Activated CD8-positive, alpha-beta T cell treated with anti-CD3 and anti-CD28 coated beads for 36 hours (primary cell): ENCODE results near the gene ORC4. TPM values are rescaled to one million over a fixed set of nuclear protein-coding genes. Genes with fewer than 3 reads are reported as not detected.
A peak's percentile ranks its signal among the peaks of the same experiment; 100 is the strongest.

Source experiments
- ATAC-seq: fragments of 200-7000 bp; cut with Tn5 transposase; one replicate; pipeline ENCODE4 v1.10.0; 2021; ENCODE audit warnings: mild to moderate bottlenecking, moderate library complexity
- CTCF ChIA-PET: fragments of 350-600 bp; sonication (Branson Sonifier 250); formaldehyde crosslinking; loops from one replicate; lab custom pipeline; 2021; ENCODE audit warnings: antibody characterized with exemption; lab: Charles Lee
- POLR2A ChIA-PET: fragments of 350-600 bp; sonication (Branson Sonifier 250); formaldehyde crosslinking; loops from one replicate; lab custom pipeline; 2021; ENCODE audit warnings: antibody characterized with exemption; lab: Charles Lee
- DNase-seq: peaks from one replicate; pipeline ENCODE4 v3.0.0-alpha.2; 2020
- H3K27ac Mint-ChIP-seq: one replicate; pipeline ENCODE4 v1.8.0; 2021; ENCODE audit warnings: mild to moderate bottlenecking, mixed read lengths
- H3K27me3 Mint-ChIP-seq: one replicate; pipeline ENCODE4 v1.8.0; 2021; ENCODE audit warnings: mixed read lengths
- H3K36me3 Mint-ChIP-seq: one replicate; pipeline ENCODE4 v1.8.0; 2021; ENCODE audit warnings: low read depth, mixed read lengths
- H3K4me1 Mint-ChIP-seq: one replicate; pipeline ENCODE4 v1.8.0; 2021; ENCODE audit warnings: low read depth, mixed read lengths
- H3K4me3 Mint-ChIP-seq: one replicate; pipeline ENCODE4 v1.8.0; 2021; ENCODE audit warnings: mild to moderate bottlenecking, moderate library complexity, mixed read lengths
- H3K9me3 Mint-ChIP-seq: one replicate; pipeline ENCODE4 v1.8.0; 2021; ENCODE audit warnings: mixed read lengths
- intact Hi-C: fragments of 100-400 bp; cut with micrococcal nuclease; formaldehyde crosslinking; loops from one replicate; pipeline ENCODE4 v1.10.0; 2022
- total RNA-seq, 2 experiments: library from RNA; stranded (reverse); gene quantifications; one replicate each; pipeline ENCODE4 v1.2.3, GENCODE V29; 2021
- TF ChIP-seq, protein P1 (sequence below): fragments of 200-600 bp; IDR thresholded peaks from one replicate; pipeline ENCODE4 v1.8.0; 2022; ENCODE audit warnings: antibody characterized with exemption, mild to moderate bottlenecking

ORC4 gene
- total RNA-seq, 2 experiments from 2014 or later: 31.1 to 33.0 TPM

DNA sequence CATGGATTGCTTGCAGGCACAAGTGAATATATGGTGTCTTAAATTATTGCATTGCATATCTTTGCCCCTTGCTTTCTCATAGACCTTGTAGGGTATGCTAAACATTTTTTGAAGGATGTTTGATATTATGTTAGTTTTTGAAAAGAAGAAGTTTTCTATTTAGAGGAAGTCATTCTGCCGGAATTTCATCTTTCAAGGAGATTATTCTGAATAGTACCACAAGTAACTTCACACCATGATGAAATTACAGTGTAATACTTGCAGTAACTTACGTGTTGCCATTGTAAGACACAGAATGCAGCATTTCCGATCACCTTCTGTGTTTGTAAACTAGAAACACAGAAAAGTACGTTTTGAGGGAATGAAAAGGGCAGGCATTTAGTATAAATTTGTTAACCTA is 103.8 kb downstream of the ORC4 start:
- TF ChIP-seq, protein P1, sequence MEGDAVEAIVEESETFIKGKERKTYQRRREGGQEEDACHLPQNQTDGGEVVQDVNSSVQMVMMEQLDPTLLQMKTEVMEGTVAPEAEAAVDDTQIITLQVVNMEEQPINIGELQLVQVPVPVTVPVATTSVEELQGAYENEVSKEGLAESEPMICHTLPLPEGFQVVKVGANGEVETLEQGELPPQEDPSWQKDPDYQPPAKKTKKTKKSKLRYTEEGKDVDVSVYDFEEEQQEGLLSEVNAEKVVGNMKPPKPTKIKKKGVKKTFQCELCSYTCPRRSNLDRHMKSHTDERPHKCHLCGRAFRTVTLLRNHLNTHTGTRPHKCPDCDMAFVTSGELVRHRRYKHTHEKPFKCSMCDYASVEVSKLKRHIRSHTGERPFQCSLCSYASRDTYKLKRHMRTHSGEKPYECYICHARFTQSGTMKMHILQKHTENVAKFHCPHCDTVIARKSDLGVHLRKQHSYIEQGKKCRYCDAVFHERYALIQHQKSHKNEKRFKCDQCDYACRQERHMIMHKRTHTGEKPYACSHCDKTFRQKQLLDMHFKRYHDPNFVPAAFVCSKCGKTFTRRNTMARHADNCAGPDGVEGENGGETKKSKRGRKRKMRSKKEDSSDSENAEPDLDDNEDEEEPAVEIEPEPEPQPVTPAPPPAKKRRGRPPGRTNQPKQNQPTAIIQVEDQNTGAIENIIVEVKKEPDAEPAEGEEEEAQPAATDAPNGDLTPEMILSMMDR: no peak
- no peaks in the 10 kb centered on the region for H3K9me3 Mint-ChIP-seq
- ChIA-PET POLR2A (no interaction called here), CTCF (no interaction called here)
- H3K27me3 Mint-ChIP-seq: no peaks in the 10 kb centered on the region
- ATAC-seq (no peak), DNase-seq (no peak)
- peaks cover 1% of the 10 kb centered on the region for H3K36me3 Mint-ChIP-seq
- H3K27ac Mint-ChIP-seq: no peak overlapping the region
- H3K4me1 Mint-ChIP-seq: no peaks in the 10 kb centered on the region
- H3K4me3 Mint-ChIP-seq: no peak overlapping the region
- intact Hi-C loops: loop anchor here (10.0 kb wide), 1 partner anchor 872 kb away; no protein-coding TSS in a partner anchor

DNA sequence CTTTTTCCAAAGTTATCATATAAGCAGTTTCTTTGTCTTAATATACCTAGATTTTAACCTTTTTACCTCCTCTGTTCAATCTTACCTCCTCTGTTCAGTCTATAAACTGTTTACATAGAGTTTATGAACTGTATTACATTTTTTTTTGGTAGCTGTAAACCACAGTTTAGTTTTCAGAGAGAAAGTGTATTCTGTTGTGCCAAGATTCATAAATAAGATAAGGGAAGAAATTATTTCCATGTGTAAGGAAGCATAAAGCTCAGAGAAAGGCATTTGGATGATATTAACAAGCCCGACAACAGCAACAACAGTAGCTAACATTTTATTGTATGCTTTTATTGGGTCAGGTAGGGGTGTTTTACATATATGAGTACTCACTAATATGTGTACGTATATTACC is 104.5 kb downstream of the ORC4 start:
- intact Hi-C loops: loop anchor here (10.0 kb wide), 1 partner anchor 871 kb away; no protein-coding TSS in a partner anchor
- no peak for DNase-seq
- Mint-ChIP-seq H3K27ac (no peak overlapping the region), H3K4me1 (no peaks in the 10 kb centered on the region), H3K4me3 (no peak overlapping the region), H3K36me3 (peaks cover 1% of the 10 kb centered on the region), H3K27me3 (no peaks in the 10 kb centered on the region), H3K9me3 (no peaks in the 10 kb centered on the region)
- CTCF ChIA-PET: no interaction called here
- no peak for ATAC-seq
- TF ChIP-seq, protein P1: no peak
- POLR2A ChIA-PET: no interaction called here

DNA sequence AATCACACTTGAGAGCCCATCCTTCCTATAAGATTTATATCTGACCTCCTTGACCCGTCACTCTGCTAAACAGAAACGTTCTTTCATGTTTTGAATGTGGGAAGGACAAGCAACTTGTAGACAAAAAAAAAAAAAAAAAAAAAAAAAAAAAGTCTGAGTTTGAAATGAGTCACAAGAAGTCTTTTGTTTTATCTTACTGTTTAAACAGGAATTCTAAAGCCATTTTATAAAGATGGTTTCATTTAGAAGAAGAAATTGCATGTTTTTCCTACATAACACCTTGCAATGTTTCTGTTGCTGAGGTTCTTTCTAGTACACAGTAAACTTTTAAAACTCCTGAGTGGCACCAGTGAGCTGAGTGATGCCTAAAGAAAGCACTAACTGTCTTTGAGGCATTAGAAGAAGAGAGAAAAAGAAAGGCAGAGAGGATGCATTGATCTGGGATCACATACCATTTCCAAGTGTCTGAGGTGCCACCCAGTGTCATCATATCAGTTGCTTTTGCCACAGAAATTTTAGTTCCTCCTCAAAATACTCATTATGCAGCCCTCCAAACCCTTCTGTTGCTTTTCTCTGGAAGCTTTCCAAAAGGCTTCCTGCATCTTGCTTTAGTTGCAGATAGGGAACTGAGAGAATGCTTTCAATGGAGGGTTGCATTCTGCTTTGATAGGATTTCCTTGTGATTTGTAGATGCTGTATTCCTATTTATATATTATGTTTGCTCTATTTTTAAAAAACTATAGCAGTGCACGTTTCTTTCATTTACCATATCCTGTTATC is 106.6 kb downstream of the ORC4 start:
- ChIA-PET POLR2A (no interaction called here), CTCF (interaction anchor here (3.2 kb wide), 1 partner anchor 831 kb away, joined by 30 read pairs; no protein-coding TSS in a partner anchor)
- intact Hi-C loops: loop anchor here (10.0 kb wide), 1 partner anchor 869 kb away; no protein-coding TSS in a partner anchor
- Mint-ChIP-seq H3K27me3 (no peaks in the 10 kb centered on the region), H3K9me3 (no peaks in the 10 kb centered on the region), H3K27ac (no peak overlapping the region), H3K4me1 (no peaks in the 10 kb centered on the region), H3K36me3 (no peaks in the 10 kb centered on the region), H3K4me3 (no peak overlapping the region)
- DNase-seq: no peak
- no peak for ATAC-seq
- TF ChIP-seq, protein P1: no peak

DNA sequence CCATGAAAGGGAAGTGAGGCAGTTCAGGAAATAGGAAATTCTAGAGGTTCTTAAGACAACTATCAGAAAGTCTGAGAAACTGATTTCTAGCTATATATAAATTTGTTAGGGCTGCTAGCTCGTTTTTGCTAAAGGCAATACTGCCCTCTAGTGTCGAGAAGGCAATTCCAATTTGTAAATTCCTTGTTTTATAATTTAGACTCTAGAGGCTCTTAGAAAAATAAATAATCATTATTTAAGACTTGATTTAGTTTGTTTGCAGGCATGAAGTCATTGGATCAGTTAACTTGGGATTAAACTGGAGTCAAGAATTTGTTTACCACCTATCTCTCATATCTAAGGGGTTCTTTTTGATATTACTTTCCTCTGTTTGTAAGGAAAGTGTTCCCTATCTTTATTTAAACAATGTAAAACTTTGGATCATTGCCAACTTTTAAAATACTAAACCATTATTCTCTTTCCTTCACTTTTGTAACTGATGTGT is 109.5 kb downstream of the ORC4 start:
- no peaks in the 10 kb centered on the region for H3K27me3 Mint-ChIP-seq
- no peak overlapping the region for H3K27ac Mint-ChIP-seq
- CTCF ChIA-PET: interaction anchor here (0.6 to 3.6 kb wide), 10 partner anchors 9 to 1174 kb away, joined by 3 to 30 read pairs (median 4); no protein-coding TSS in a partner anchor
- no peaks in the 10 kb centered on the region for H3K4me1 Mint-ChIP-seq
- no peak overlapping the region for H3K4me3 Mint-ChIP-seq
- H3K9me3 Mint-ChIP-seq: no peaks in the 10 kb centered on the region
- DNase-seq (peak; percentile 30), ATAC-seq (no peak)
- TF ChIP-seq, protein P1: peak; percentile 88
- no peaks in the 10 kb centered on the region for H3K36me3 Mint-ChIP-seq
- intact Hi-C loops: loop anchor here (2.0 to 10.0 kb wide), 2 partner anchors 828 to 866 kb away; no protein-coding TSS in a partner anchor
- POLR2A ChIA-PET: interaction anchor here (0.6 kb wide), 1 partner anchor 585 kb away, joined by 3 read pairs; no protein-coding TSS in a partner anchor

DNA sequence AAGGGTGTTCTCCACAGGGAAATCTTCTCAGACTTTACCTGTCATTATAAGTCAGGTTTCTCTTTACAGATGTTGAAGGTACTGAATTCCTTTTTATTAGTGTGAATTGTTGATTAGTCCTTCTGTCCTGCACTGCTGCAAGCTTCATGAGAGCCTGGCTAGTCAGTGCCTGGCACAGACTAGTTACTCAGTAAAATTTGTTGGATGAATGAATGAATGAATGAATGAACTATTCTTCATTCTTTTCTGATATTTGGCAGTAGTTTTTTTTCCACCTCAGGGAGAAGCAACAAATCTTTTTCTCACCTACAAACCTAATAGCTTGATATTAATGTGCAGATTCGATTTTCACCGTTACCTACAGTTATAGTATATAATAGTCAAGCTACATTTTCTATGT is 111.4 kb downstream of the ORC4 start:
- Mint-ChIP-seq H3K27me3 (peaks cover 1% of the 10 kb centered on the region), H3K27ac (no peak overlapping the region), H3K4me1 (no peaks in the 10 kb centered on the region), H3K9me3 (no peaks in the 10 kb centered on the region), H3K36me3 (no peaks in the 10 kb centered on the region), H3K4me3 (no peak overlapping the region)
- DNase-seq (no peak), ATAC-seq (no peak)
- POLR2A ChIA-PET: no interaction called here
- TF ChIP-seq, protein P1: no peak
- intact Hi-C loops: no loop called here
- CTCF ChIA-PET: interaction anchor here (1.0 to 1.9 kb wide), 3 partner anchors 827 to 1172 kb away, joined by 3 to 8 read pairs (median 4); no protein-coding TSS in a partner anchor
